Measurements from ENCODE around the gene WDR73.
"Not testable (repeated sequence)": the region's sequence is repeated elsewhere in the genome, so short reads cannot be mapped to it uniquely, and the experiment has no call there.

The WDR73 gene

GRCh38 chr15:84656972-84657371 is 2.9 kb upstream of the WDR73 start:
- DNase-seq: no peak

- DNase-seq: peak; percentile 81 to 82
These were observed 788 bp upstream of the WDR73 start for GRCh38 chr15:84654689-84655453.

GRCh38 chr15:84653584-84653909 is 536 bp downstream of the WDR73 start:
- DNase-seq: no peak

- no peak for DNase-seq
These were observed 4.4 kb downstream of the WDR73 start for GRCh38 chr15:84649706-84650105.

- DNase-seq: no peak
These were observed 5.5 kb downstream of the WDR73 start for GRCh38 chr15:84648539-84648938.

GRCh38 chr15:84647726-84648125 is 6.4 kb downstream of the WDR73 start:
- DNase-seq: no peak

GRCh38 chr15:84645997-84646396 is 8.1 kb downstream of the WDR73 start:
- DNase-seq: no peak

GRCh38 chr15:84645496-84645895 is 8.6 kb downstream of the WDR73 start:
- DNase-seq: no peak

GRCh38 chr15:84643838-84644237 is 10.2 kb downstream of the WDR73 start:
- DNase-seq: no peak

- DNase-seq: not testable (repeated sequence)
These were observed 11.4 kb downstream of the WDR73 start for GRCh38 chr15:84642640-84643039.

GRCh38 chr15:84641871-84642270 is 12.2 kb downstream of the WDR73 start:
- DNase-seq: not testable (repeated sequence)

- DNase-seq: peak in 1 of 2 donors; percentile 25
These were observed 16.0 kb downstream of the WDR73 start for GRCh38 chr15:84638103-84638502.

GRCh38 chr15:84634228-84634837 is 19.8 kb downstream of the WDR73 start:
- DNase-seq: peak in 1 of 2 donors; percentile 22

- peak; percentile 58 to 65 for DNase-seq
These were observed 20.5 kb downstream of the WDR73 start for GRCh38 chr15:84633311-84634227.

- DNase-seq: no peak
These were observed 22.3 kb downstream of the WDR73 start for GRCh38 chr15:84631706-84632272.

GRCh38 chr15:84629033-84629432 is 25.1 kb downstream of the WDR73 start:
- DNase-seq: no peak

GRCh38 chr15:84625123-84625522 is 29.0 kb downstream of the WDR73 start:
- DNase-seq: no peak

GRCh38 chr15:84624359-84624758 is 29.7 kb downstream of the WDR73 start:
- no peak for DNase-seq

- no peak for DNase-seq
These were observed 32.6 kb downstream of the WDR73 start for GRCh38 chr15:84621358-84621979.

- no peak for DNase-seq
These were observed 33.5 kb downstream of the WDR73 start for GRCh38 chr15:84620626-84621025.

- DNase-seq: no peak
These were observed 37.8 kb downstream of the WDR73 start for GRCh38 chr15:84616235-84616634.

GRCh38 chr15:84611631-84612030 is 42.5 kb downstream of the WDR73 start:
- DNase-seq: no peak
